Gastroesophageal sphincter (tissue), 3 donors: ENCODE measurements around the gene BTBD1.

ENCODE experiments used
- CTCF ChIP-seq, 4 experiments: fragments of 200-600 bp in 2 of 4; fragments of 450-650 bp in 2 of 4; sonication (generic) in 1 of 4; IDR thresholded peaks; one replicate each; pipeline ENCODE4 v1.5.1; 2017 to 2019; ENCODE audit warnings: antibody characterized with exemption in 4 of 4, mild to moderate bottlenecking in 2 of 4, moderate library complexity in 2 of 4
- EP300 ChIP-seq: sonication (generic); formaldehyde crosslinking; IDR thresholded peaks from one replicate; pipeline ENCODE4 v1.6.1; 2017; ENCODE audit warnings: antibody characterized with exemption, mild to moderate bottlenecking
- POLR2A ChIP-seq, 2 donors: fragments of 450-650 bp; IDR thresholded peaks; one replicate each; pipeline ENCODE4 v1.6.1; 2017; ENCODE audit warnings: antibody characterized with exemption in 2 of 2, mild to moderate bottlenecking in 2 of 2, moderate library complexity in 1 of 2
- POLR2AphosphoS5 ChIP-seq: sonication (generic); formaldehyde crosslinking; IDR thresholded peaks from one replicate; pipeline ENCODE4 v1.6.1; 2017; ENCODE audit warnings: antibody characterized with exemption

- TF ChIP-seq POLR2A (IDR thresholded peaks at IDR 0.05) (no peak), CTCF (IDR thresholded peaks at IDR 0.05) (no peak), EP300 (no peak), POLR2AphosphoS5 (no peak)
Measured at GRCh38 chr15:83057696-83058376, 9.2 kb downstream of the BTBD1 start.
